ENCODE measurements around the gene CFAP74. TPM values are rescaled to one million over a fixed set of nuclear protein-coding genes. Genes with fewer than 3 reads are reported as not detected.

CFAP74 gene
- total RNA-seq, 2 donors from 2014 or later: not detected

DNA sequence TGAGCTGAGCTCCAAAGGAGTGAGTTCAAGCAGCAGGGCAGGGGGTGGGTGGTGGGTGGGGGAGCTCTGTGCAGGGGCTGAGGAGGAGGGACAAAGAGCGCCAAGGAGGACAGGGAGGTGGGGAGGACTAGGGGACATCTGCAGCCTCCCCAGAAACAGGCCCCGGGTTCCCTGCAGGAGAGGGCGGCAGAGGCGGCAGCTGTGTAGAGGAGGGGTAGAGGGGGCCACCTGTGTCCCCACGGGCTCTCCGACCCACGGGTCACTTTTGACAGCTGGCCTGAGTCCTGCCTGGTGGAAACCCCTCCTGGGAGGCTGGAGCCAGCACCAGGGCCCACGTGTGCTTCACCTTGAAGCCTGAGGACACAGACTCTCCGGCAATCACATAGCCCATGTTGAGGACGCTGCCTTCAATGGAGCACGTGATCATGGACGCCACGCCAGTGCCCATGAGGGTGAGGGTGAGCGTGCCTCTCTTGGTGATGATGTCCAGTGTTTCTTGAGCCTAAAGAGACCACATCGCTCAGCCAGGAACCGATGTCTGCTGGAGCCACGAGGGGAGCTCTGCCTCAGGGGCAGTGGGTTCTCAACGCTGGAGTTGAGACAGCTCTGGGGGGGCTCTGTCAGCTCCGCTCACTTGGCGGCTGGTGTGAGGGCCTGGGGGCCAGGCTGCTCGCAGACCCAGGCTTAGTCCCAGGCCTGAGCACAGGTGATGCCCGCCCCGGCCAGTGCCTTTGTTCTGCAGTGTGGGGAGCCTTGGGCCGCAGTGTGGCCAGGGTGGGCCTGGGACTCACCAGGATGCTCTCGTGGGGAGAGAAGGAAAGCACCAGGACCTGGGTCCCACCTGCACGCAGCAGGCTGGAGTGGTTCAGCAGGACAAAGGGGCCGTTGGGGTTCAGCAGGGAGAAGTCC lies 77.9 kb downstream of the CFAP74 start:
- no peak for DNase-seq (ENCODE audit: low spot score)
- Histone ChIP-seq H3K36me3 (no peaks in the 10 kb centered on the region), H3K27ac (no peak overlapping the region), H3K4me3 (no peak overlapping the region), H3K4me1 (ENCODE audit: control insufficient read depth in 1 of 2, low read depth in 2 of 2) (no peaks in the 10 kb centered on the region), H3K27me3 (replicated peaks; ENCODE audit: insufficient read depth) (no peaks in the 10 kb centered on the region), H3K9me3 (no peaks in the 10 kb centered on the region)
- no peak for ATAC-seq (ENCODE audit: insufficient number of reproducible peaks, low FRiP score, low read depth)
- TF ChIP-seq, protein P1, sequence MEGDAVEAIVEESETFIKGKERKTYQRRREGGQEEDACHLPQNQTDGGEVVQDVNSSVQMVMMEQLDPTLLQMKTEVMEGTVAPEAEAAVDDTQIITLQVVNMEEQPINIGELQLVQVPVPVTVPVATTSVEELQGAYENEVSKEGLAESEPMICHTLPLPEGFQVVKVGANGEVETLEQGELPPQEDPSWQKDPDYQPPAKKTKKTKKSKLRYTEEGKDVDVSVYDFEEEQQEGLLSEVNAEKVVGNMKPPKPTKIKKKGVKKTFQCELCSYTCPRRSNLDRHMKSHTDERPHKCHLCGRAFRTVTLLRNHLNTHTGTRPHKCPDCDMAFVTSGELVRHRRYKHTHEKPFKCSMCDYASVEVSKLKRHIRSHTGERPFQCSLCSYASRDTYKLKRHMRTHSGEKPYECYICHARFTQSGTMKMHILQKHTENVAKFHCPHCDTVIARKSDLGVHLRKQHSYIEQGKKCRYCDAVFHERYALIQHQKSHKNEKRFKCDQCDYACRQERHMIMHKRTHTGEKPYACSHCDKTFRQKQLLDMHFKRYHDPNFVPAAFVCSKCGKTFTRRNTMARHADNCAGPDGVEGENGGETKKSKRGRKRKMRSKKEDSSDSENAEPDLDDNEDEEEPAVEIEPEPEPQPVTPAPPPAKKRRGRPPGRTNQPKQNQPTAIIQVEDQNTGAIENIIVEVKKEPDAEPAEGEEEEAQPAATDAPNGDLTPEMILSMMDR (IDR thresholded peaks at IDR 0.05): no peak

DNA sequence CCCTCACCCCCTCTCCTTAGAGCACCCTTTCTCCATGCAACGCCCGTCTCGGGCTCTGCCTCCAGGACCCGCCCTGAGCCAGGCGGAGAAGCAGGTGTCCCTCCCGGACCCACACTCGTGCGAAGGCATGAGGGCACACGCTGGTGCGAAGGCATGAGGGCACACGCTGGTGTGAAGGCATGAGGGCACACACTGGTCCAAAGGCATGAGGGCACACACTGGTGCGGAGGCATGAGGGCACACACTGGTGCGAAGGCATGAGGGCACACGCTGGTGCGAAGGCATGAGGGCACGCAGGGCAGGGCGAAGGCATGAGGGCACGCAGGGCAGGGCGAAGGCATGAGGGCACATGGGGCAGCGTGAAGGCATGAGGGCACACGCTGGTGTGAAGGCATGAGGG lies 78.7 kb downstream of the CFAP74 start:
- ATAC-seq (ENCODE audit: insufficient number of reproducible peaks, low FRiP score, low read depth) (no peak), DNase-seq (ENCODE audit: low spot score) (no peak)
- H3K4me3 ChIP-seq: no peak overlapping the region
- no peaks in the 10 kb centered on the region for H3K4me1 ChIP-seq (ENCODE audit: control insufficient read depth in 1 of 2, low read depth in 2 of 2)
- TF ChIP-seq, protein P1 (IDR thresholded peaks at IDR 0.05): no peak
- H3K27me3 ChIP-seq (replicated peaks; ENCODE audit: insufficient read depth): no peaks in the 10 kb centered on the region
- H3K27ac ChIP-seq: no peak overlapping the region
- H3K9me3 ChIP-seq: no peaks in the 10 kb centered on the region
- H3K36me3 ChIP-seq: no peaks in the 10 kb centered on the region

DNA sequence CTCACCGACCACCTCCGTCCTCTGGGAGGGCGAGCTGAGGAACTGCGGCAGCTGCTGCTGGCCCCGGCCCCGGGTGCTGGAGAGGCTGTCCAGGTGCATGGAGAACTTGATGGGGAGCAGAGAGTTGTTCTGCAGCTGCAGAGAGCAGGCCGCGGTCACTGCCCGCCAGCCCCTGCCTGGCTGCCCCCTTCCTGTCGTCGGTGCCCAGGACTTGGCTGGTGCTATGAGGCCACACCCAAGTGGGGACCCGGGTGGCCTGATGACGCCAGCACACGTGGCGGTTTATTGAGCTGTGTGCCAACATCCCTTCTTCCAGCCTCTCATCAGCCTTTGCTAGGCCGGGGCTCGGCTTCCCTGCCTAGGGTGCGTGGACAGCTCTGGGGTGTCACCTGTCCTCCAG lies 79.2 kb downstream of the CFAP74 start:
- no peak overlapping the region for H3K27ac ChIP-seq
- ATAC-seq (ENCODE audit: insufficient number of reproducible peaks, low FRiP score, low read depth): no peak
- DNase-seq (ENCODE audit: low spot score): no peak
- H3K9me3 ChIP-seq: no peaks in the 10 kb centered on the region
- H3K27me3 ChIP-seq (replicated peaks; ENCODE audit: insufficient read depth): no peaks in the 10 kb centered on the region
- H3K36me3 ChIP-seq: no peaks in the 10 kb centered on the region
- no peak overlapping the region for H3K4me3 ChIP-seq
- TF ChIP-seq, protein P1 (IDR thresholded peaks at IDR 0.05): no peak
- H3K4me1 ChIP-seq (ENCODE audit: control insufficient read depth in 1 of 2, low read depth in 2 of 2): no peaks in the 10 kb centered on the region

DNA sequence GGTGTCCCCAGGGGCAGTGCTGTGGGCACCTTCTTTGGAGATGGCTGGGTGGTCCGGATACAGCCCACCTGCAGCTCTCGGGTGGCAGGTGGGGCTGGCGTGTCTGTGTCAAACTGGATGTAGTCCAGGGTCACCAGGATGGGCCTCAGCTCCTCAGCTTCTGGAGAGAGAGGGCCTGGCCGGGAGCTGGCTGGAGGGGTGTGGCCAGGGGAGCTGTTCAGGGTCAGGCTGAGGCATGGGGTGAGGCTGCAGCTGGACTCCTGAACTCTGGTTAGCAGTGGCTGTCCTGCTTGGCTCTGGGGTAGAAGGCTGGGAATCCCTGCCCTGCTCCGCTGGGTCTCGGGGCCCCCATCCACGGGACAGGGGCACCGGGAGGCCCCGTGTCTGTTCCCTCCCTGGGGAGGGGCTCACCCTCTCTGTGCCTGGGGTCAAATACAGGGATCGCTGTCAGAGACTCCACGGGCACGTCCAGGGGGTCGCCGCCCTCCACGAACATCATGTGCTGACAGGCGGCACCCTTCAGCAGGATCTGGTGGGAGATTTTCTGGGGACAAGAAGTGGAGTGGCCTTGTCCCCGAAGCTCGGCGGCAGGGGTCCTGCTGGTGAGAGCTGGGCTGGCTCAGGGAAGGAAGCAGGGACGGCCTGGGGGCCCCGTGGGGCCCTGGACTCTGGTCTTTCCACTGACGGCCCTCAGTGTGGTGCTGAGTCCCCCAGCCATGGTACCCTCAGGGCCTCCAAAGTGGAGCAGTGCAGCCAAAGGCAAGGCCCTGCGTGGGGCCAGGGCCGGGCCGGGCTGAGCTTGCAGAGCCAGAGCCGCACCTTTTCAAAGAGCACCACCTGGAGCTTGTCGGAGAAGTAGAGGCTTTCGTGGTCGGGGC lies 80.4 kb downstream of the CFAP74 start:
- TF ChIP-seq, protein P1 (IDR thresholded peaks at IDR 0.05): no peak
- Histone ChIP-seq H3K36me3 (no peaks in the 10 kb centered on the region), H3K27me3 (replicated peaks; ENCODE audit: insufficient read depth) (no peaks in the 10 kb centered on the region), H3K9me3 (no peaks in the 10 kb centered on the region), H3K4me3 (no peak overlapping the region), H3K27ac (no peak overlapping the region), H3K4me1 (ENCODE audit: control insufficient read depth in 1 of 2, low read depth in 2 of 2) (peaks cover 0 to 8% of the 10 kb centered on the region in 2 donors)
- ATAC-seq (ENCODE audit: insufficient number of reproducible peaks, low FRiP score, low read depth) (no peak), DNase-seq (ENCODE audit: low spot score) (no peak)

DNA sequence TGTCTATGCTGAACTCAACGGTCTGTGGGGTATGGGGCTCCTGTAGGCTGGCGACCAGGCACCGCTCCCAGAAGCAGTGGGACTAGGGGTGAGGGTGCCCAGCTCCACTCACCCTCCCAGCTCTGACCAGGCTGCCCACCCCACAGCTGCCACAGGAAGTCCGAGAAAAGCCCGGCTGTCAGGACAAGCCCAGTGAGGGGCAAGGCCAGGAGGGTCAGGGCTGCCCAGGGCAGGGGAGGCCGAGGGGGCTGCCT lies 81.0 kb downstream of the CFAP74 start:
- Histone ChIP-seq H3K36me3 (no peaks in the 10 kb centered on the region), H3K27ac (no peak overlapping the region), H3K4me1 (ENCODE audit: control insufficient read depth in 1 of 2, low read depth in 2 of 2) (peaks cover 0 to 10% of the 10 kb centered on the region in 2 donors), H3K27me3 (replicated peaks; ENCODE audit: insufficient read depth) (no peaks in the 10 kb centered on the region), H3K4me3 (no peak overlapping the region), H3K9me3 (no peaks in the 10 kb centered on the region)
- DNase-seq (ENCODE audit: low spot score) (no peak), ATAC-seq (ENCODE audit: insufficient number of reproducible peaks, low FRiP score, low read depth) (no peak)
- TF ChIP-seq, protein P1 (IDR thresholded peaks at IDR 0.05): no peak

Measured in thoracic aorta (tissue), 2 donors.